Testis (tissue), 3 donors: ENCODE measurements around the gene CADPS. TPM values are rescaled to one million over a fixed set of nuclear protein-coding genes. Genes with fewer than 3 reads are reported as not detected.

ENCODE experiments used
- DNase-seq: peaks from one replicate; pipeline ENCODE4 v3.0.0-alpha.2; 2019
- H3K27ac ChIP-seq, 2 donors: fragments of 200-600 bp; sonication (generic); one replicate each; pipeline ENCODE4 v1.5.1; 2019
- H3K27me3 ChIP-seq: fragments of 200-600 bp; sonication (generic); one replicate; pipeline ENCODE4 v1.5.1; 2019
- H3K36me3 ChIP-seq: fragments of 200-600 bp; sonication (generic); one replicate; pipeline ENCODE4 v1.5.1; 2017; ENCODE audit warnings: low read depth; ENCODE audit errors: missing control alignments
- H3K4me1 ChIP-seq: fragments of 200-600 bp; sonication (generic); one replicate; pipeline ENCODE4 v1.5.1; 2019
- H3K4me3 ChIP-seq, 2 donors: fragments of 200-600 bp; sonication (generic); one replicate each; pipeline ENCODE4 v1.5.1; 2017 to 2019
- H3K9me3 ChIP-seq: fragments of 200-600 bp; sonication (generic); one replicate; pipeline ENCODE4 v1.5.1; 2017
- POLR2A ChIP-seq: fragments of 450-650 bp; IDR thresholded peaks from one replicate; pipeline ENCODE4 v1.6.1; 2017; ENCODE audit warnings: antibody characterized with exemption, mild to moderate bottlenecking, moderate library complexity
- WGBS, 2 donors: methylation state at CpG; one replicate each; pipeline ENCODE4 v1.1.5; 2018; 5-methylcytosine and 5-hydroxymethylcytosine counted together
- intact Hi-C: fragments of 100-400 bp; cut with DNase I; formaldehyde crosslinking; loops from one replicate; pipeline ENCODE4 v1.15.1; 2023; ENCODE audit warnings: low total_unique reads
- polyA plus RNA-seq: library from polyadenylated mRNA; stranded (reverse); fragments of 350-450 nt; fragmentation: Illumina TruSeq; extraction: RNeasy Lipid Tissue Mini Kit (QIAGEN cat#74804); gene quantifications from one replicate; pipeline ENCODE4 v1.2.3, GENCODE V29; 2014; ENCODE audit warnings: low read depth, low replicate concordance; ENCODE audit not compliant: insufficient read depth
- total RNA-seq, 2 donors: library from RNA; depleted of rRNA; stranded (reverse); fragments of >200 nt; gene quantifications; one replicate each; pipeline ENCODE4 v1.2.3, GENCODE V29; 2016
- TF ChIP-seq, protein P1 (sequence below), 3 experiments: fragments of 450-650 bp in 2 of 3; fragments of 200-600 bp in 1 of 3; sonication (generic) in 1 of 3; IDR thresholded peaks; one replicate each; pipeline ENCODE4 v1.5.1; 2016 to 2019; ENCODE audit warnings: antibody characterized with exemption in 3 of 3, mild to moderate bottlenecking in 2 of 3, moderate library complexity in 1 of 3

CADPS gene
- total and polyA plus RNA-seq, 3 donors from 2014 or later = 8.6 to 56.4 (median 21.6) TPM

DNA sequence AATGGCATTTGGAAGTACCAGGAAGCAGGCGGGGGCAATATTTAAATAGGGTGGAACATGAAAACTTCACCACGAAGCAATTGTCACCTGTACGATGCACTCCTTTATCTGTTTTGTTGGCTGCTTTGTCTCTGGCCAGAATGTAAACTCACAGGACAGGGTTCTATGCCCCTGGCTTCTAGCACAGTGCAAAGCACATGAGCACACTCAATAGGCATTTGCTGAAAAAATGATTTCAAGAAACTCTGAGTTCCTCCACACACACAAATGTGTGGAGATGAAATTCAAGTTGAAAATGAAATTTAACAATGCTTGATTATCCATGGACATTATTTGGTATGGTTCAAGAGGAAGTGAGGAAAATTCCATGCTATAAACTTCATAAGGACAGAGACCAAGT, 272.2 kb downstream of the CADPS start:
- WGBS, 2 donors = 78 to 80% methylated on average over 3 of the region's 3 CpGs
- Histone ChIP-seq H3K4me1 (no peaks in the 10 kb centered on the region), H3K36me3 (no peaks in the 10 kb centered on the region), H3K4me3 (no peak overlapping the region), H3K9me3 (no peaks in the 10 kb centered on the region), H3K27ac (no peak overlapping the region), H3K27me3 (no peaks in the 10 kb centered on the region)
- no peak for TF ChIP-seq POLR2A
- TF ChIP-seq, protein P1, sequence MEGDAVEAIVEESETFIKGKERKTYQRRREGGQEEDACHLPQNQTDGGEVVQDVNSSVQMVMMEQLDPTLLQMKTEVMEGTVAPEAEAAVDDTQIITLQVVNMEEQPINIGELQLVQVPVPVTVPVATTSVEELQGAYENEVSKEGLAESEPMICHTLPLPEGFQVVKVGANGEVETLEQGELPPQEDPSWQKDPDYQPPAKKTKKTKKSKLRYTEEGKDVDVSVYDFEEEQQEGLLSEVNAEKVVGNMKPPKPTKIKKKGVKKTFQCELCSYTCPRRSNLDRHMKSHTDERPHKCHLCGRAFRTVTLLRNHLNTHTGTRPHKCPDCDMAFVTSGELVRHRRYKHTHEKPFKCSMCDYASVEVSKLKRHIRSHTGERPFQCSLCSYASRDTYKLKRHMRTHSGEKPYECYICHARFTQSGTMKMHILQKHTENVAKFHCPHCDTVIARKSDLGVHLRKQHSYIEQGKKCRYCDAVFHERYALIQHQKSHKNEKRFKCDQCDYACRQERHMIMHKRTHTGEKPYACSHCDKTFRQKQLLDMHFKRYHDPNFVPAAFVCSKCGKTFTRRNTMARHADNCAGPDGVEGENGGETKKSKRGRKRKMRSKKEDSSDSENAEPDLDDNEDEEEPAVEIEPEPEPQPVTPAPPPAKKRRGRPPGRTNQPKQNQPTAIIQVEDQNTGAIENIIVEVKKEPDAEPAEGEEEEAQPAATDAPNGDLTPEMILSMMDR (IDR thresholded peaks at IDR 0.05) = no peak
- no peak for DNase-seq
- intact Hi-C loops = no loop called here

DNA sequence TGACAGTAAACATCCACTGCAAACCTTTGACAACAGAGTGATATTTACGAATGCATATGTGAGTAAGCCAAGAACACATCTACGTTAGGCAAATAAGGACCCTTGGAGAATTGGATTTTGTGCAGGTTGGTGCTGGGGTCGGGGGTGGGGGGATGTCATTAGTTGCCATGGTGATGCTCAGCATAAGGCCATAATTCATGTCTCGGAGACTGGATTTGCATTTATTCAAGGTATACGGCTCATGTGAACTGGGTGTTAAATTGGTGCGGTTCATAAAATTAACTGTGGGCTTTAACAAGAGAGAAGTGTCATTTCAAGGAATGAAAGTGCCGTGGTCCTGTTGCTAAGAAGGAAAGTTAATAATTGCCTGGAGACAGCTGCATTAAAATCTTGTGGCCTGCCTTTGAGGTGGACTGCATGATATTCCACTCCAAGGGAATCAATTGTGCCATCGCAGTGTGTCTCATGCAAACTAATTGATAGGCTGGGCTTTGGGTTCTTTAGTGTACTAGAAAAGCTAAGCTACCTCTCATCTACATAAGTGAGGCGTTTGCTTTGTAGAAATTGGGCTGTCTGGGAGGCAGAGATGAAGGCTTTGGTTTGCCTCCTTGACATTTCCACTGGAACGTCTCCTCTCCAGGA, 273.0 kb downstream of the CADPS start:
- intact Hi-C loops = no loop called here
- H3K27me3 ChIP-seq = no peaks in the 10 kb centered on the region
- H3K36me3 ChIP-seq = no peaks in the 10 kb centered on the region
- 67 to 68% methylated on average over 10 of the region's 10 CpGs for WGBS, 2 donors
- H3K27ac ChIP-seq = no peak overlapping the region
- no peak for TF ChIP-seq POLR2A
- TF ChIP-seq, protein P1 (IDR thresholded peaks at IDR 0.05) = no peak
- no peak for DNase-seq
- H3K4me1 ChIP-seq = no peaks in the 10 kb centered on the region
- no peaks in the 10 kb centered on the region for H3K9me3 ChIP-seq
- no peak overlapping the region for H3K4me3 ChIP-seq

DNA sequence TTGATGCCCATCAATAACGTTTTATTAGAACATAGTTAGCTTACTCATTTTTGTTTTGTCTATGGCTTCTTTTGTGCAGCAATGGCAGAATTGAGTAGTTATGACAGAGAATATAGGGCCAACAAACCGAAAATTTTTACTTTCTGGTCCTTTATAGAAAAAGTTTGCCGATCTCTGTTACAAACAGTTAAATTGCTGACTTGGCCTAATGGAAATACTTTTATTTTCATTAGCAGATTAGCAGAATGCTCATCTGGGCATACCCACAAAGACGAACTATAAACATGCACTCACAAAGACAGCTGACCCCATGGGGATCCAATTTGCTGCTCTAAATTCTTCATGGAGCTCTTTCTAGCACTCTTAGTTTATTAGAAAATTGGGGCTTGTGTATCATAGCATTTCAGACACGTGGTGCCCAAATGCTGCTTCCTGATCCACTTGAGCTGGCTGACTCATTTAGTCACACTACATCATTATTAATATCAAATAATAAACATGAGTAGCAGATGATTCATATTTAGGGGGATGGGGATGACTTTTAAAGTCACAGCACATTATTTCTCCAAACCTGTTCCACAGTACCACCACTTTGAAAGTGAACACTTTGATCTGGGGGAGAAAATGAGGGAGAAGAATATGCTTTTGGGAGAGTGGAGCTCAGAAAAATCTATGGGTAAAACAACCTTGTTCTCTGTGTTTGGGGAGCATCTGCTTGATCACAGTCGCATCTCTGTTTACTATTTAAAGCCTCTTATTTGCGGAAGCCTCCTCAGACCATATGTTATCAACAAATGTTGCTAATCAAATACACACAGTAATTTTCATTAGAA, 273.8 kb downstream of the CADPS start:
- no peaks in the 10 kb centered on the region for H3K9me3 ChIP-seq
- H3K4me1 ChIP-seq = no peaks in the 10 kb centered on the region
- no peaks in the 10 kb centered on the region for H3K36me3 ChIP-seq
- DNase-seq = no peak
- no peak overlapping the region for H3K4me3 ChIP-seq
- H3K27ac ChIP-seq = no peak overlapping the region
- H3K27me3 ChIP-seq = no peaks in the 10 kb centered on the region
- TF ChIP-seq POLR2A = no peak
- TF ChIP-seq, protein P1 (IDR thresholded peaks at IDR 0.05) = no peak
- WGBS, 2 donors = 70 to 72% methylated on average over 7 of the region's 7 CpGs
- intact Hi-C loops = no loop called here

DNA sequence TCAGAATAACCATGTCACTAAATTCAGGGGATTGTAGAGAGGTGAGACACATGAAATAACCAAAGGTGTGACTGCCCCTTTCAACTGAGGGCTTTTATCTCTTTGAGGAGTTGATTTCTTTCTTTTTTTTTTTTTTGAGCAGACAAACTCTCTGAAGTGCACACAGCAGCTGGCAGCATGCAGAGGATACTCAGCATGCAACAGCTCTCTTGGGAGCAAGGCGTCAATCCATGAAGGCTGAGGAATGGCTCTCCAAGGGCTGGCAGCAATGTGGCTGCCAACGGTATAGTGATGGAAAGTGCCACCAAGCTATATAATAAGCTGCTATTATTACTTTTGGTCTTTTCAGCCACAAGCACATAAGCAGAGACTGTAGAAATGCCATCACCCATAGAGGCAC, 275.2 kb downstream of the CADPS start:
- no peak for TF ChIP-seq POLR2A
- TF ChIP-seq, protein P1 (IDR thresholded peaks at IDR 0.05) = no peak
- Histone ChIP-seq H3K4me1 (no peaks in the 10 kb centered on the region), H3K4me3 (no peak overlapping the region), H3K27ac (no peak overlapping the region), H3K27me3 (no peaks in the 10 kb centered on the region), H3K36me3 (no peaks in the 10 kb centered on the region), H3K9me3 (no peaks in the 10 kb centered on the region)
- WGBS, 2 donors = 63 to 76% methylated on average over 2 of the region's 2 CpGs
- intact Hi-C loops = no loop called here
- DNase-seq = no peak
